SJCRH30 (cell line): ENCODE data around the gene EMX2. TPM values are rescaled to one million over a fixed set of nuclear protein-coding genes. Genes with fewer than 3 reads are reported as not detected.

Experiments used
- DNase-seq, 2 experiments: peaks; one replicate each; pipeline ENCODE4 v3.0.0-alpha.2; 2015 to 2020
- H3K27ac ChIP-seq: fragments of 250-450 bp; sonication (Bioruptor Pico); 2 replicates; pipeline ENCODE4 v1.5.1; 2020; ENCODE audit warnings: mild to moderate bottlenecking, moderate library complexity
- H3K27me3 ChIP-seq: fragments of 250-450 bp; sonication (Bioruptor Pico); 2 replicates; pipeline ENCODE4 v1.5.1; 2020; ENCODE audit warnings: mild to moderate bottlenecking, moderate library complexity
- H3K36me3 ChIP-seq: fragments of 250-450 bp; sonication (Bioruptor Pico); 2 replicates; pipeline ENCODE4 v1.5.1; 2020; ENCODE audit warnings: mild to moderate bottlenecking, moderate library complexity
- H3K4me1 ChIP-seq: fragments of 250-450 bp; sonication (Bioruptor Pico); 2 replicates; pipeline ENCODE4 v1.5.1; 2020; ENCODE audit warnings: mild to moderate bottlenecking, moderate library complexity
- H3K4me3 ChIP-seq: fragments of 250-450 bp; sonication (Bioruptor Pico); 2 replicates; pipeline ENCODE4 v1.5.1; 2020; ENCODE audit warnings: mild to moderate bottlenecking, moderate library complexity
- H3K9me3 ChIP-seq: fragments of 250-450 bp; sonication (Bioruptor Pico); replicated peaks from 2 replicates; pipeline ENCODE4 v1.5.1; 2020; ENCODE audit warnings: mild to moderate bottlenecking, moderate library complexity
- total RNA-seq: library from RNA; depleted of rRNA; stranded (reverse); fragments of >200 nt; shearing (Covaris generic); gene quantifications from 2 replicates; pipeline ENCODE4 v1.2.3, GENCODE V29; 2014

Gene EMX2
- total RNA-seq, 1 experiment from 2014 or later: 2.6 TPM

- H3K4me3 ChIP-seq: no peak overlapping the region
- H3K27ac ChIP-seq: no peak overlapping the region
- H3K36me3 ChIP-seq: no peaks in the 10 kb centered on the region
- no peaks in the 10 kb centered on the region for H3K9me3 ChIP-seq
- H3K4me1 ChIP-seq: no peaks in the 10 kb centered on the region; the same call in 1 of the 2 replicates
- DNase-seq: no peak
- peaks cover 9% of the 10 kb centered on the region; the same call in 1 of the 2 replicates for H3K27me3 ChIP-seq
Measured at GRCh38 chr10:117545141-117546019, 2.8 kb downstream of the EMX2 start.

GRCh38 chr10:117546020-117546580, 3.6 kb downstream of the EMX2 start:
- no peak overlapping the region for H3K27ac ChIP-seq
- H3K4me3 ChIP-seq: no peak overlapping the region
- no peak for DNase-seq

GRCh38 chr10:117546581-117547015, 4.1 kb downstream of the EMX2 start:
- H3K4me3 ChIP-seq: no peak overlapping the region
- no peak overlapping the region for H3K27ac ChIP-seq
- DNase-seq: no peak
- no peaks in the 10 kb centered on the region for H3K36me3 ChIP-seq
- H3K4me1 ChIP-seq: no peaks in the 10 kb centered on the region; the same call in 1 of the 2 replicates
- H3K27me3 ChIP-seq: peaks cover 9% of the 10 kb centered on the region; the same call in 1 of the 2 replicates
- no peaks in the 10 kb centered on the region for H3K9me3 ChIP-seq

More at GRCh38 chr10:117546020-117546580, 3.6 kb downstream of the EMX2 start:
- no peaks in the 10 kb centered on the region; the same call in 1 of the 2 replicates for H3K4me1 ChIP-seq
- H3K36me3 ChIP-seq: no peaks in the 10 kb centered on the region
- H3K27me3 ChIP-seq: peaks cover 9% of the 10 kb centered on the region; the same call in 1 of the 2 replicates
- no peaks in the 10 kb centered on the region for H3K9me3 ChIP-seq

- Histone ChIP-seq H3K4me1 (no peaks in the 10 kb centered on the region; the same call in 1 of the 2 replicates), H3K4me3 (no peak overlapping the region), H3K27ac (no peak overlapping the region), H3K36me3 (no peaks in the 10 kb centered on the region), H3K27me3 (peaks cover 6% of the 10 kb centered on the region; the same call in 1 of the 2 replicates), H3K9me3 (no peaks in the 10 kb centered on the region)
- no peak for DNase-seq
Measured at GRCh38 chr10:117547016-117547715, 4.6 kb downstream of the EMX2 start.

GRCh38 chr10:117547716-117548668, 5.4 kb downstream of the EMX2 start:
- no peak overlapping the region for H3K4me3 ChIP-seq
- H3K27me3 ChIP-seq: peaks cover 6% of the 10 kb centered on the region; the same call in 1 of the 2 replicates
- H3K27ac ChIP-seq: no peak overlapping the region
- H3K4me1 ChIP-seq: no peaks in the 10 kb centered on the region; the same call in 1 of the 2 replicates
- no peaks in the 10 kb centered on the region for H3K9me3 ChIP-seq
- no peak for DNase-seq
- no peaks in the 10 kb centered on the region for H3K36me3 ChIP-seq

GRCh38 chr10:117549100-117549585, 6.6 kb downstream of the EMX2 start:
- H3K36me3 ChIP-seq: no peaks in the 10 kb centered on the region
- no peaks in the 10 kb centered on the region; the same call in 1 of the 2 replicates for H3K4me1 ChIP-seq
- no peak overlapping the region for H3K4me3 ChIP-seq
- 0 out of 2 replicates have a peak, but pooled peaks cover 6% of the 10 kb centered on the region for H3K27me3 ChIP-seq
- no peak overlapping the region for H3K27ac ChIP-seq
- DNase-seq: no peak
- H3K9me3 ChIP-seq: no peaks in the 10 kb centered on the region

GRCh38 chr10:117550076-117550475, 7.5 kb downstream of the EMX2 start:
- no peaks in the 10 kb centered on the region for H3K27me3 ChIP-seq

GRCh38 chr10:117550599-117551329, 8.2 kb downstream of the EMX2 start:
- no peak for DNase-seq
- Histone ChIP-seq H3K9me3 (no peaks in the 10 kb centered on the region), H3K4me3 (no peak overlapping the region), H3K27me3 (no peaks in the 10 kb centered on the region), H3K36me3 (no peaks in the 10 kb centered on the region), H3K4me1 (no peaks in the 10 kb centered on the region), H3K27ac (no peak overlapping the region)

More at GRCh38 chr10:117550076-117550475, 7.5 kb downstream of the EMX2 start:
- no peak overlapping the region for H3K4me3 ChIP-seq
- no peak overlapping the region for H3K27ac ChIP-seq
- H3K9me3 ChIP-seq: no peaks in the 10 kb centered on the region
- no peaks in the 10 kb centered on the region for H3K36me3 ChIP-seq
- H3K4me1 ChIP-seq: no peaks in the 10 kb centered on the region
- no peak for DNase-seq

- Histone ChIP-seq H3K9me3 (no peaks in the 10 kb centered on the region), H3K27me3 (no peaks in the 10 kb centered on the region), H3K4me3 (no peak overlapping the region), H3K36me3 (no peaks in the 10 kb centered on the region), H3K4me1 (no peaks in the 10 kb centered on the region), H3K27ac (no peak overlapping the region)
- DNase-seq: no peak
Measured at GRCh38 chr10:117551330-117552155, 9.0 kb downstream of the EMX2 start.

GRCh38 chr10:117552156-117552631, 9.6 kb downstream of the EMX2 start:
- no peaks in the 10 kb centered on the region for H3K36me3 ChIP-seq
- no peaks in the 10 kb centered on the region for H3K4me1 ChIP-seq
- DNase-seq: no peak
- H3K9me3 ChIP-seq: no peaks in the 10 kb centered on the region
- H3K27ac ChIP-seq: no peak overlapping the region
- no peak overlapping the region for H3K4me3 ChIP-seq
- no peaks in the 10 kb centered on the region for H3K27me3 ChIP-seq

GRCh38 chr10:117552701-117553141, 10.2 kb downstream of the EMX2 start:
- no peaks in the 10 kb centered on the region for H3K36me3 ChIP-seq
- no peaks in the 10 kb centered on the region for H3K4me1 ChIP-seq
- no peaks in the 10 kb centered on the region for H3K9me3 ChIP-seq
- no peak overlapping the region for H3K4me3 ChIP-seq
- DNase-seq: no peak
- H3K27ac ChIP-seq: no peak overlapping the region
- H3K27me3 ChIP-seq: no peaks in the 10 kb centered on the region

- Histone ChIP-seq H3K9me3 (no peaks in the 10 kb centered on the region), H3K27ac (no peak overlapping the region), H3K4me1 (no peaks in the 10 kb centered on the region), H3K27me3 (no peaks in the 10 kb centered on the region), H3K36me3 (no peaks in the 10 kb centered on the region), H3K4me3 (no peak overlapping the region)
- no peak for DNase-seq
Measured at GRCh38 chr10:117553142-117553814, 10.7 kb downstream of the EMX2 start.
